AG04450 (cell line): ENCODE data around the gene DENND5B. TPM values are rescaled to one million over a fixed set of nuclear protein-coding genes. Genes with fewer than 3 reads are reported as not detected.
A peak's percentile ranks its signal among the peaks of the same experiment; 100 is the strongest.
"Not testable (repeated sequence)": the region's sequence is repeated elsewhere in the genome, so short reads cannot be mapped to it uniquely, and the experiment has no call there.

ENCODE experiments used
- CTCF ChIA-PET: fragments of 300-600, 350-600 bp; formaldehyde crosslinking; extraction: SDS; loops from one replicate; lab custom pipeline; 2022; ENCODE audit warnings: antibody characterized with exemption, inconsistent platforms; lab: Charles Lee
- POLR2A ChIA-PET: fragments of 350-600 bp; formaldehyde crosslinking; extraction: SDS; loops from one replicate; lab custom pipeline; 2021; ENCODE audit warnings: antibody characterized with exemption, inconsistent platforms; lab: Yijun Ruan, JAX
- DNase-seq: peaks from one replicate; pipeline ENCODE4 v3.0.0-alpha.2; 2011; ENCODE audit warnings: low read depth, low spot score
- H3K27ac ChIP-seq: one replicate; pipeline ENCODE4 v1.5.1; 2012; ENCODE audit warnings: low read depth, low read length, control low read depth
- H3K27me3 ChIP-seq: one replicate; pipeline ENCODE4 v1.6.0; 2012; ENCODE audit warnings: low read length; ENCODE audit not compliant: control insufficient read depth, insufficient read depth
- H3K4me3 ChIP-seq: 2 replicates; pipeline ENCODE4 v1.5.1; 2011; ENCODE audit warnings: mild to moderate bottlenecking, low read depth, low read length, control low read depth
- H3K9me3 ChIP-seq: 2 replicates; pipeline ENCODE4 v1.5.1; 2012; ENCODE audit warnings: low read length; ENCODE audit not compliant: control insufficient read depth, insufficient read depth
- CTCF ChIP-seq: IDR thresholded peaks from 2 replicates; pipeline ENCODE4 v1.5.1; 2011; ENCODE audit warnings: low read depth, low read length, control low read depth, inconsistent platforms
- polyA plus RNA-seq: library from polyadenylated mRNA; depleted of rRNA; stranded (reverse); fragments of >200 nt; gene quantifications from 2 replicates; pipeline ENCODE4 v1.2.3, GENCODE V29; 2011

DENND5B gene
- polyA plus RNA-seq, 1 experiment: 17.3 TPM

- H3K9me3 ChIP-seq: no peaks in the 10 kb centered on the region
- no peak for DNase-seq
- no peak overlapping the region for H3K4me3 ChIP-seq
- ChIA-PET POLR2A (no interaction called here), CTCF (no interaction called here)
- no peak overlapping the region for H3K27ac ChIP-seq
- no peak for TF ChIP-seq CTCF
- no peaks in the 10 kb centered on the region for H3K27me3 ChIP-seq
Measured at GRCh38 chr12:31572900-31573600, 17.9 kb downstream of the DENND5B start.

GRCh38 chr12:31570880-31571279, 20.1 kb downstream of the DENND5B start:
- Histone ChIP-seq H3K27ac (no peak overlapping the region), H3K4me3 (peak overlapping the region; percentile 27), H3K9me3 (no peaks in the 10 kb centered on the region), H3K27me3 (no peaks in the 10 kb centered on the region)
- ChIA-PET CTCF (interaction anchor here (0.9 kb wide), 1 partner anchor 65 kb away, joined by 3 read pairs; no protein-coding TSS in a partner anchor), POLR2A (no interaction called here)
- TF ChIP-seq CTCF: no peak
- no peak for DNase-seq

- H3K27me3 ChIP-seq, H3K9me3 ChIP-seq, H3K4me3 ChIP-seq, POLR2A ChIA-PET, H3K27ac ChIP-seq, DNase-seq: not testable (repeated sequence)
- CTCF ChIA-PET: interaction anchor here (0.9 kb wide), 1 partner anchor 32 kb away, joined by 5 read pairs; no protein-coding TSS in a partner anchor
Measured at GRCh38 chr12:31569517-31569916, 21.4 kb downstream of the DENND5B start.

- no peak overlapping the region for H3K27ac ChIP-seq
- H3K27me3 ChIP-seq: no peaks in the 10 kb centered on the region
- DNase-seq: no peak
- ChIA-PET CTCF (interaction anchor here (0.9 kb wide), 1 partner anchor 31 kb away, joined by 5 read pairs; no protein-coding TSS in a partner anchor), POLR2A (no interaction called here)
- no peak for TF ChIP-seq CTCF
- H3K9me3 ChIP-seq: no peaks in the 10 kb centered on the region
- H3K4me3 ChIP-seq: no peak overlapping the region
Measured at GRCh38 chr12:31568498-31568897, 22.4 kb downstream of the DENND5B start.

GRCh38 chr12:31567029-31567428, 23.9 kb downstream of the DENND5B start:
- POLR2A ChIA-PET: interaction anchor here (0.6 kb wide), 1 partner anchor 172 kb away, joined by 6 read pairs; no protein-coding TSS in a partner anchor
- CTCF ChIA-PET: no interaction called here
- Histone ChIP-seq H3K9me3 (no peaks in the 10 kb centered on the region), H3K27me3 (no peaks in the 10 kb centered on the region), H3K27ac (no peak overlapping the region), H3K4me3 (no peak overlapping the region)
- no peak for DNase-seq
- TF ChIP-seq CTCF: no peak
